Spinal cord (tissue), 10 donors: ENCODE data around the gene GRM8. TPM values are rescaled to one million over a fixed set of nuclear protein-coding genes. Genes with fewer than 3 reads are reported as not detected.

Experiments used
- DNase-seq, 6 donors: peaks; one replicate each; pipeline versions ENCODE4 v3.0.0 to v3.0.0-alpha.2; 2013 to 2015; ENCODE audit warnings: low spot score in 6 of 6, low read depth in 4 of 6
- H3K27ac ChIP-seq: one replicate; pipeline ENCODE4 v1.5.1; 2013; ENCODE audit warnings: low read depth, low read length, control low read depth
- H3K27me3 ChIP-seq: one replicate; pipeline ENCODE4 v1.6.1; 2013; ENCODE audit warnings: low read length; ENCODE audit not compliant: control insufficient read depth, insufficient read depth
- H3K36me3 ChIP-seq: one replicate; pipeline ENCODE4 v1.6.1; 2013; ENCODE audit warnings: low read length; ENCODE audit not compliant: control insufficient read depth, insufficient read depth
- H3K4me1 ChIP-seq: one replicate; pipeline ENCODE4 v1.6.1; 2013; ENCODE audit warnings: low read length; ENCODE audit not compliant: control insufficient read depth, insufficient read depth
- H3K4me3 ChIP-seq: one replicate; pipeline ENCODE4 v1.5.1; 2013; ENCODE audit warnings: low read depth, low read length, control low read depth
- H3K9me3 ChIP-seq: one replicate; pipeline ENCODE4 v1.6.1; 2013; ENCODE audit warnings: low read length; ENCODE audit not compliant: control insufficient read depth, insufficient read depth
- WGBS: methylation state at CpG from one replicate; pipeline ENCODE4 v1.1.5; 2013; ENCODE audit warnings: missing lambda C conversion rate; ENCODE audit not compliant: insufficient coverage; 5-methylcytosine and 5-hydroxymethylcytosine counted together
- polyA plus RNA-seq, 2 donors: library from polyadenylated mRNA; unstranded; fragments of 120-200 nt; gene quantifications; one replicate each; pipeline ENCODE4 v1.2.1, GENCODE V29; 2013; ENCODE audit not compliant: insufficient read length in 2 of 2
- total RNA-seq, 2 donors: library from RNA; depleted of rRNA in 1 of 2; stranded (reverse); fragments of 120-200 nt in 1 of 2; fragments of >200 nt in 1 of 2; gene quantifications; one replicate each; pipeline versions ENCODE4 v1.2.3 to v1.2.4, GENCODE V29; 2013 to 2014
- donor health status: healthy.

GRM8 gene
- total and polyA plus RNA-seq, 4 donors, result 15.6 to 26.1 (median 20.7) TPM

- no CpG with 5 or more reads among the region's 3 CpGs for WGBS
- no peaks in the 10 kb centered on the region for H3K36me3 ChIP-seq
- no peaks in the 10 kb centered on the region for H3K4me1 ChIP-seq
- no peak overlapping the region for H3K27ac ChIP-seq
- DNase-seq, result peak in 1 of 6 donors; percentile 32
- H3K27me3 ChIP-seq, result no peaks in the 10 kb centered on the region
- H3K4me3 ChIP-seq, result no peak overlapping the region
- no peaks in the 10 kb centered on the region for H3K9me3 ChIP-seq
Observed at GRCh38 chr7:126606331-126606730, 646.4 kb downstream of the GRM8 start.

GRCh38 chr7:126605553-126605952 is 647.2 kb downstream of the GRM8 start:
- Histone ChIP-seq H3K27me3 (no peaks in the 10 kb centered on the region), H3K4me1 (no peaks in the 10 kb centered on the region), H3K36me3 (no peaks in the 10 kb centered on the region), H3K27ac (no peak overlapping the region), H3K4me3 (no peak overlapping the region), H3K9me3 (no peaks in the 10 kb centered on the region)
- 100% methylated on average over 1 of the region's 2 CpGs for WGBS
- DNase-seq, result peak in 1 of 6 donors; percentile 5

GRCh38 chr7:126605056-126605455 is 647.7 kb downstream of the GRM8 start:
- peak in 2 of 6 donors; percentile 4 to 5 for DNase-seq
- H3K9me3 ChIP-seq, result no peaks in the 10 kb centered on the region
- H3K4me1 ChIP-seq, result no peaks in the 10 kb centered on the region
- no peaks in the 10 kb centered on the region for H3K27me3 ChIP-seq
- no peaks in the 10 kb centered on the region for H3K36me3 ChIP-seq
- H3K27ac ChIP-seq, result no peak overlapping the region
- WGBS, result no CpG with 5 or more reads among the region's 3 CpGs
- no peak overlapping the region for H3K4me3 ChIP-seq

GRCh38 chr7:126589068-126589684 is 663.6 kb downstream of the GRM8 start:
- no peak for DNase-seq
- Histone ChIP-seq H3K27ac (no peak overlapping the region), H3K36me3 (no peaks in the 10 kb centered on the region), H3K4me3 (no peak overlapping the region), H3K9me3 (peaks cover 2% of the 10 kb centered on the region), H3K27me3 (no peaks in the 10 kb centered on the region), H3K4me1 (no peaks in the 10 kb centered on the region)
- 93% methylated on average over 6 of the region's 6 CpGs for WGBS

DNA sequence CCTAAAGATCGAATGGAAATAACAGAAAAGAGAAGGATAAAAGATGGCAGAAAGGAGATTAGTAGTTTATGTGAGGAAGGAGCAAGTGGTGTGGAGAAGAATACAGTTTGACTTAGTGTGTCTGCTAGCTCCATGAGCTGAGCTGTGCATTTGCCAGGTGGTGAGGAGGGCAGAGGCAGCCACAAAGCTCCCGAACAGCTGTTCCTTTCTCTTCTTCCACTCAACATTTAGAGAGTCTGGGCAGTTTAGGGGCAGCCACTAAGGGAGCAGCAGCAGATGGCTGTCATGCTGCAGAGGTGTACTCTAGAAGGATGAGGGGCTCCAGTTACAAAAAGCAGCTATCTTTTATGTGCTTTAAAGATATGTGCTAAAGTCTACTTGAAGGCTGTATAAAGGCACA is 674.4 kb downstream of the GRM8 start:
- H3K27ac ChIP-seq, result no peak overlapping the region
- H3K36me3 ChIP-seq, result no peaks in the 10 kb centered on the region
- peak in 2 of 6 donors; percentile 13 to 61 for DNase-seq
- no peaks in the 10 kb centered on the region for H3K9me3 ChIP-seq
- WGBS, result no CpG with 5 or more reads among the region's 2 CpGs
- H3K27me3 ChIP-seq, result no peaks in the 10 kb centered on the region
- H3K4me1 ChIP-seq, result no peaks in the 10 kb centered on the region
- H3K4me3 ChIP-seq, result no peak overlapping the region

- no peaks in the 10 kb centered on the region for H3K36me3 ChIP-seq
- DNase-seq, result peak in 1 of 6 donors; percentile 23
- H3K4me1 ChIP-seq, result no peaks in the 10 kb centered on the region
- no peak overlapping the region for H3K4me3 ChIP-seq
- H3K27ac ChIP-seq, result no peak overlapping the region
- no peaks in the 10 kb centered on the region for H3K9me3 ChIP-seq
- WGBS, result 70% methylated on average over 3 of the region's 6 CpGs
- no peaks in the 10 kb centered on the region for H3K27me3 ChIP-seq
Observed at GRCh38 chr7:126574276-126575250, 678.2 kb downstream of the GRM8 start.

GRCh38 chr7:126570845-126571244 is 681.9 kb downstream of the GRM8 start:
- no peaks in the 10 kb centered on the region for H3K4me1 ChIP-seq
- H3K36me3 ChIP-seq, result no peaks in the 10 kb centered on the region
- no CpG with 5 or more reads among the region's 1 CpG for WGBS

DNA sequence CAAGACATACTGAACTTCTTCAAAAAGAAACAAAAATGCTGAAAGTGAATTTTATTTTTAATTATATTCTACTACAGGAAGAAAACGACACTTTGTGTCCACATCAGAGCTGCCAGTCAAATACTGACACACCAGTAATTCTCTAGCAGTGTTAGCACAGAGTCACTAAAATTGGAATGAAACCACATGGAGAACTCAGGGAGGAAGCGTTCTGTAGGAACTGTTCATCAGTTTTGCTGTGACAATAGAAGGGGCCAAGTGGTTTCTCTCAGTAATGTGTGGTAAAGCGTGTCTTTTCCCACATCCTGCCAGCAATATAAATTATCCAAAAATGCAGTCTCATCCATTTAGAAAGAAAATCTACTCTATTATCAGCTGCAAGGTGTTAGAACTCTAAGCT is 683.3 kb downstream of the GRM8 start:
- H3K4me1 ChIP-seq, result no peaks in the 10 kb centered on the region
- H3K27ac ChIP-seq, result no peak overlapping the region
- 50% methylated on average over 1 of the region's 3 CpGs for WGBS
- no peaks in the 10 kb centered on the region for H3K27me3 ChIP-seq
- H3K36me3 ChIP-seq, result no peaks in the 10 kb centered on the region
- no peak for DNase-seq
- peaks cover 2% of the 10 kb centered on the region for H3K9me3 ChIP-seq
- no peak overlapping the region for H3K4me3 ChIP-seq

More at GRCh38 chr7:126570845-126571244, 681.9 kb downstream of the GRM8 start:
- DNase-seq, result no peak
- Histone ChIP-seq H3K27ac (no peak overlapping the region), H3K4me3 (no peak overlapping the region), H3K9me3 (no peaks in the 10 kb centered on the region), H3K27me3 (no peaks in the 10 kb centered on the region)

DNA sequence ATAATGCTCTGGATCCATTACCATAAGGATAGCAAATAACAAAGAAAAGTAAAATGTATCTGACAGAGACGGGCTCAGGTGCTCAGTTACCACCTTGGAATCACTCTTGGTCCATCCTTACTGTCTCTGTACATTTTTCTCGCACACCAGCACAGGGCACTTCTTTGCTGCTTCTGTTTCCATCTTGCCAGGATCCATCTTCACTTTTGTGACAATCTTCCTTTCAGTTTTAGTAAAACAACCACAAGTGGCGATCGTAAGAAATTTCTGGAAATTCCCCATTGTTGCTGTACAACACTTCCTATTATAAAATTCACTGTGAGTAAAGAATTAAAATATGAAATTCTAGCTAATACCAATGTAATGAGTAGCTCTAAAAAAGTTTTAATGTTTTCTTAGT is 695.5 kb downstream of the GRM8 start:
- Histone ChIP-seq H3K4me3 (no peak overlapping the region), H3K4me1 (no peaks in the 10 kb centered on the region), H3K27ac (no peak overlapping the region), H3K27me3 (no peaks in the 10 kb centered on the region), H3K9me3 (no peaks in the 10 kb centered on the region), H3K36me3 (no peaks in the 10 kb centered on the region)
- DNase-seq, result no peak
- 95% methylated on average over 2 of the region's 4 CpGs for WGBS
